HG03432 (cell line): Measurements from ENCODE around the gene BLTP3B.
A peak's percentile ranks its signal among the peaks of the same experiment; 100 is the strongest.
"Not testable (repeated sequence)": the region's sequence is repeated elsewhere in the genome, so short reads cannot be mapped to it uniquely, and the experiment has no call there.

Experiments used
- ATAC-seq: cut with Tn5 transposase; IDR thresholded peaks from one replicate; pipeline ENCODE4 v1.9.1; 2021; ENCODE audit warnings: mild to moderate bottlenecking, moderate library complexity; ENCODE audit not compliant: unreplicated experiment

The BLTP3B gene

GRCh38 chr12:100142851-100143559 is at the start of gene BLTP3B:
Gene BLTP3B, minus strand, starts transcription at chr12:100142874. Its CDS starts 239 bp downstream, at chr12:100142635.
- peak; percentile 88 for ATAC-seq

GRCh38 chr12:100189636-100190394 is 47.1 kb upstream of the BLTP3B start:
- no peak for ATAC-seq

- not testable (repeated sequence) for ATAC-seq
Measured at GRCh38 chr12:100188888-100189635, 46.4 kb upstream of the BLTP3B start.

GRCh38 chr12:100187857-100188519 is 45.3 kb upstream of the BLTP3B start:
- ATAC-seq: no peak

GRCh38 chr12:100187068-100187467 is 44.4 kb upstream of the BLTP3B start:
- no peak for ATAC-seq

- no peak for ATAC-seq
Measured at GRCh38 chr12:100186071-100186470, 43.4 kb upstream of the BLTP3B start.

GRCh38 chr12:100185361-100185894 is 42.8 kb upstream of the BLTP3B start:
- peak; percentile 89 for ATAC-seq

GRCh38 chr12:100184549-100185145 is 42.0 kb upstream of the BLTP3B start:
- ATAC-seq: no peak

- ATAC-seq: no peak
Measured at GRCh38 chr12:100179252-100179651, 36.6 kb upstream of the BLTP3B start.

GRCh38 chr12:100176493-100176892 is 33.8 kb upstream of the BLTP3B start:
- ATAC-seq: not testable (repeated sequence)

- no peak for ATAC-seq
Measured at GRCh38 chr12:100174495-100174894, 31.8 kb upstream of the BLTP3B start.

GRCh38 chr12:100173111-100173510 is 30.4 kb upstream of the BLTP3B start:
- ATAC-seq: no peak

GRCh38 chr12:100171248-100171647 is 28.6 kb upstream of the BLTP3B start:
- ATAC-seq: no peak

GRCh38 chr12:100170313-100170858 is 27.7 kb upstream of the BLTP3B start:
- no peak for ATAC-seq

GRCh38 chr12:100169345-100169744 is 26.7 kb upstream of the BLTP3B start:
- ATAC-seq: no peak

GRCh38 chr12:100168562-100168961 is 25.9 kb upstream of the BLTP3B start:
- no peak for ATAC-seq

GRCh38 chr12:100166232-100166631 is 23.6 kb upstream of the BLTP3B start:
- ATAC-seq: no peak

GRCh38 chr12:100165356-100165755 is 22.7 kb upstream of the BLTP3B start:
- no peak for ATAC-seq

- ATAC-seq: peak; percentile 14
Measured at GRCh38 chr12:100164153-100164704, 21.6 kb upstream of the BLTP3B start.
